ENCODE measurements around the gene CCNJ.

DNA sequence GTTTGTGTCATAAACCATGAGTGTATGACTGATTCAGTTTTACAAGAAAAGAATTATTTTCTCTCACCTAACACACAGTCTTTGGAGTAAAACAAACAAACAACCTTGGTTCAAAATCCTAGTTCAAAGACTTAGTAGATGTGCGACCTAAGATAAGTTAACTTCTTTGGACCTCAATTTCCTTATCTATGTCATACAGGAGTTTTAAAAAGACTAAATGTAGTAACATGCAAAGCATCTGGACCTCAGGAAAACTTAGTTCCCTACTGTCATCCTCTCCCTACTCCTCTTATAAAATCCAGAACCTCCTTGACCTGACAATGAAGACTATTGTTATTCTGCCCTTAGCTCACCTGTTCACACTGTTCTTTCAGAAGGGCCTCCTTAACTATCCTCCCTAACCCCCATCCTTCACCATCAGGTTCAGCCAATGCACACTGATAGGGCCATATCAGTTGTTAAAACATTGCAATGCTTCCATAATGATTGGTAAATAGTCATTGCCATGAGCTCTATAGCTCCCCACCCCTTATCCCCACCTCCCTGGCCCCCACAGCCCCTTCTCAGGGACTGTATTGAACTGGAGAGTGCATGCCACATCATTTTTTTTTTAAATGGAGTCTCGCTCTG is 28.8 kb upstream of the CCNJ start:
- TF ChIP-seq EZH2 (IDR thresholded peaks at IDR 0.05; ENCODE audit: borderline replicate concordance) (no peak), EZH2phosphoT487 (IDR thresholded peaks at IDR 0.05; ENCODE audit: low read depth, severe bottlenecking, unreplicated experiment) (no peak)
- TF ChIP-seq, protein P1, sequence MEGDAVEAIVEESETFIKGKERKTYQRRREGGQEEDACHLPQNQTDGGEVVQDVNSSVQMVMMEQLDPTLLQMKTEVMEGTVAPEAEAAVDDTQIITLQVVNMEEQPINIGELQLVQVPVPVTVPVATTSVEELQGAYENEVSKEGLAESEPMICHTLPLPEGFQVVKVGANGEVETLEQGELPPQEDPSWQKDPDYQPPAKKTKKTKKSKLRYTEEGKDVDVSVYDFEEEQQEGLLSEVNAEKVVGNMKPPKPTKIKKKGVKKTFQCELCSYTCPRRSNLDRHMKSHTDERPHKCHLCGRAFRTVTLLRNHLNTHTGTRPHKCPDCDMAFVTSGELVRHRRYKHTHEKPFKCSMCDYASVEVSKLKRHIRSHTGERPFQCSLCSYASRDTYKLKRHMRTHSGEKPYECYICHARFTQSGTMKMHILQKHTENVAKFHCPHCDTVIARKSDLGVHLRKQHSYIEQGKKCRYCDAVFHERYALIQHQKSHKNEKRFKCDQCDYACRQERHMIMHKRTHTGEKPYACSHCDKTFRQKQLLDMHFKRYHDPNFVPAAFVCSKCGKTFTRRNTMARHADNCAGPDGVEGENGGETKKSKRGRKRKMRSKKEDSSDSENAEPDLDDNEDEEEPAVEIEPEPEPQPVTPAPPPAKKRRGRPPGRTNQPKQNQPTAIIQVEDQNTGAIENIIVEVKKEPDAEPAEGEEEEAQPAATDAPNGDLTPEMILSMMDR (IDR thresholded peaks at IDR 0.05; ENCODE audit: poor library complexity): no peak
